ENCODE results near the gene ZFR. TPM values are rescaled to one million over a fixed set of nuclear protein-coding genes. Genes with fewer than 3 reads are reported as not detected.

Gene ZFR
- total and polyA plus RNA-seq, 9 of the 15 experiments (the other 6 are each of a cell fraction or from before 2014, with no cell fraction given), result 35.5 to 108 (median 71.1) TPM

GRCh38 chr5:32369542-32370155, 74.9 kb downstream of the ZFR start (continued):
- TF ChIP-seq CHAMP1 (IDR thresholded peaks at IDR 0.05) (peak; percentile 98), E2F8 (IDR thresholded peaks at IDR 0.05; ENCODE audit: low read depth, partially characterized antibody) (peak; percentile 32), RREB1 (CRISPR knock-in tag; IDR thresholded peaks at IDR 0.05) (no peak), RCOR1 (IDR thresholded peaks at IDR 0.05; ENCODE audit: borderline replicate concordance in 1 of 2, low read depth in 2 of 2, low read length in 2 of 2) (peak in 1 of 2 experiments; percentile 95; a peak in 2 of 4 replicates), NFIC (IDR thresholded peaks at IDR 0.05) (peak; percentile 47; the same call in 1 of the 2 replicates), PHB (CRISPR knock-in tag; IDR thresholded peaks at IDR 0.05) (no peak), HDAC1 (IDR thresholded peaks at IDR 0.05) (peak in 1 of 2 experiments; percentile 81; a peak in 2 of 4 replicates), ZNF589 (CRISPR knock-in tag; IDR thresholded peaks at IDR 0.05; ENCODE audit: low read depth) (peak; percentile 31; the same call in 1 of the 2 replicates), STAT5A (IDR thresholded peaks at IDR 0.05; ENCODE audit: borderline replicate concordance, low read length) (peak; percentile 50; the same call in 1 of the 2 replicates), SMARCA4 (IDR thresholded peaks at IDR 0.05) (peak; percentile 98), MTA2 (IDR thresholded peaks at IDR 0.05; ENCODE audit: low read depth) (peak; percentile 77), SNAPC5 (CRISPR knock-in tag; IDR thresholded peaks at IDR 0.05) (no peak), CBFA2T2 (conservative IDR thresholded peaks at IDR 0.05) (peak; percentile 82), JUND (IDR thresholded peaks at IDR 0.05; ENCODE audit: borderline replicate concordance, low read depth, low read length) (peak; percentile 98), JUND (tag; IDR thresholded peaks at IDR 0.05; ENCODE audit: borderline replicate concordance, low read depth, low read length) (peak; percentile 98), MXI1 (IDR thresholded peaks at IDR 0.05; ENCODE audit: low read depth, low read length) (no peak), RBM14 (IDR thresholded peaks at IDR 0.05; ENCODE audit: borderline replicate concordance, insufficient read depth, low read depth, low read length) (no peak), ZNF561 (CRISPR knock-in tag; conservative IDR thresholded peaks at IDR 0.05) (no peak)
